H1 (cell line): ENCODE measurements around the gene NIT2. TPM values are rescaled to one million over a fixed set of nuclear protein-coding genes. Genes with fewer than 3 reads are reported as not detected.

Experiments used
- CTCF ChIA-PET: fragments of 300-600 bp; sonication (Branson Sonifier 250); formaldehyde crosslinking; loops from one replicate; lab custom pipeline; 2021; ENCODE audit not compliant: partially characterized antibody; lab: Charles Lee
- POLR2A ChIA-PET: fragments of 300-600 bp; sonication (Branson Sonifier 250); formaldehyde crosslinking; loops from one replicate; lab custom pipeline; 2021; ENCODE audit warnings: inconsistent platforms; ENCODE audit not compliant: partially characterized antibody; lab: Charles Lee
- DNase-seq, 2 experiments: peaks; one replicate each; pipeline versions ENCODE4 v3.0.0 to v3.0.0-alpha.2; 2010 to 2022; ENCODE audit warnings: low spot score in 2 of 2, low read depth in 1 of 2, mixed read lengths in 1 of 2
- FAIRE-seq: peaks from 2 replicates; lab custom pipeline; 2011; peaks lifted over from hg19 to GRCh38; lab: Jason Lieb, UNC
- H2AFZ ChIP-seq: 2 replicates; pipeline ENCODE4 v1.8.1; 2012; ENCODE audit warnings: low read length, inconsistent platforms
- H2AK5ac ChIP-seq: 2 replicates; pipeline ENCODE4 v1.6.1; 2013; ENCODE audit warnings: low read depth, low read length
- H2BK120ac ChIP-seq: replicated peaks from 2 replicates; pipeline ENCODE3; 2013; ENCODE audit warnings: low read depth, low read length, inconsistent platforms
- H2BK12ac ChIP-seq: 2 replicates; pipeline ENCODE4 v1.6.1; 2013; ENCODE audit warnings: low read depth, low read length
- H2BK15ac ChIP-seq: 2 replicates; pipeline ENCODE4 v1.6.1; 2013; ENCODE audit warnings: low read length
- H2BK20ac ChIP-seq: 2 replicates; pipeline ENCODE4 v1.6.1; 2013; ENCODE audit warnings: low read length
- H2BK5ac ChIP-seq: 2 replicates; pipeline ENCODE4 v1.6.1; 2013; ENCODE audit warnings: low read depth, low read length
- H3K14ac ChIP-seq: 2 replicates; pipeline ENCODE4 v1.6.1; 2013; ENCODE audit warnings: inconsistent platforms; ENCODE audit not compliant: insufficient read length
- H3K18ac ChIP-seq: 2 replicates; pipeline ENCODE4 v1.6.1; 2013; ENCODE audit warnings: low read length; ENCODE audit errors: extremely low read depth
- H3K23ac ChIP-seq: 2 replicates; pipeline ENCODE4 v1.6.1; 2013; ENCODE audit warnings: inconsistent platforms; ENCODE audit not compliant: insufficient read length
- H3K23me2 ChIP-seq: 2 replicates; pipeline ENCODE4 v1.6.1; 2013; ENCODE audit warnings: low read depth, low read length
- H3K27ac ChIP-seq: 2 replicates; pipeline ENCODE4 v1.6.1; 2011; ENCODE audit warnings: low read depth, low read length, inconsistent platforms
- H3K27me3 ChIP-seq, 4 experiments: replicated peaks in 1 of 4; 1 replicate in 1 of 4; 2 replicates in 3 of 4; pipeline versions ENCODE4 v1.6.1 to v1.8.1; 2011 to 2013; ENCODE audit warnings: low read length in 3 of 4, mild to moderate bottlenecking in 3 of 4, inconsistent platforms in 2 of 4, mixed read lengths in 2 of 4, moderate library complexity in 1 of 4; ENCODE audit not compliant: control insufficient read depth in 3 of 4, insufficient read depth in 3 of 4; ENCODE audit errors: extremely low read depth in 1 of 4
- H3K36me3 ChIP-seq, 4 experiments: 2 replicates each; pipeline versions ENCODE4 v1.6.1 to v1.8.1; 2011 to 2013; ENCODE audit warnings: mild to moderate bottlenecking in 4 of 4, low read length in 3 of 4, moderate library complexity in 2 of 4, control low read depth in 1 of 4, inconsistent platforms in 1 of 4; ENCODE audit not compliant: insufficient read depth in 4 of 4, control insufficient read depth in 2 of 4
- H3K4ac ChIP-seq: replicated peaks from 2 replicates; pipeline ENCODE3; 2013; ENCODE audit warnings: low read length, low read depth, mixed read lengths, inconsistent platforms; ENCODE audit not compliant: insufficient read length
- H3K4me1 ChIP-seq, 4 experiments: replicated peaks in 1 of 4; 1 replicate in 1 of 4; 2 replicates in 3 of 4; pipeline versions ENCODE4 v1.6.1 to v1.8.1; 2011 to 2013; ENCODE audit warnings: low read length in 3 of 4, inconsistent platforms in 2 of 4, mixed read lengths in 1 of 4; ENCODE audit not compliant: insufficient read depth in 4 of 4, control insufficient read depth in 3 of 4
- H3K4me2 ChIP-seq, 2 experiments: 2 replicates each; pipeline versions ENCODE4 v1.6.1 to v1.8.1; 2011 to 2013; ENCODE audit warnings: low read depth in 2 of 2, low read length in 2 of 2, control low read depth in 1 of 2, inconsistent platforms in 1 of 2, mild to moderate bottlenecking in 1 of 2; ENCODE audit not compliant: insufficient read depth in 1 of 2
- H3K4me3 ChIP-seq, 4 experiments: fragments of 200-600, 300-600 bp in 1 of 4; sonication (generic), shearing (Covaris generic), sonication (Bioruptor Twin) in 1 of 4; 2 replicates each; pipeline versions ENCODE4 v1.5.1 to v1.8.1; 2011 to 2016; ENCODE audit warnings: low read length in 4 of 4, low read depth in 3 of 4, control low read depth in 2 of 4, inconsistent platforms in 2 of 4, mild to moderate bottlenecking in 2 of 4, mixed read lengths in 1 of 4, moderate library complexity in 1 of 4; ENCODE audit not compliant: insufficient read depth in 2 of 4; ENCODE audit errors: extremely low read depth in 1 of 4
- H3K56ac ChIP-seq: replicated peaks from 2 replicates; pipeline ENCODE3; 2013; ENCODE audit warnings: low read depth, mild to moderate bottlenecking, mixed read lengths, low read length, inconsistent platforms; ENCODE audit not compliant: insufficient read length
- H3K79me1 ChIP-seq: 2 replicates; pipeline ENCODE4 v1.6.1; 2013; ENCODE audit warnings: low read depth, low read length, control low read depth
- H3K79me2 ChIP-seq, 2 experiments: 2 replicates each; pipeline versions ENCODE4 v1.6.1 to v1.8.1; 2012 to 2013; ENCODE audit warnings: low read length in 2 of 2, mild to moderate bottlenecking in 2 of 2, inconsistent platforms in 1 of 2; ENCODE audit not compliant: insufficient read depth in 2 of 2, control insufficient read depth in 1 of 2
- H3K9ac ChIP-seq, 4 experiments: replicated peaks in 1 of 4; 1 replicate in 1 of 4; 2 replicates in 3 of 4; pipeline versions ENCODE4 v1.6.1 to v1.8.1; 2011 to 2013; ENCODE audit warnings: low read depth in 3 of 4, low read length in 3 of 4, control low read depth in 2 of 4, mild to moderate bottlenecking in 2 of 4, moderate library complexity in 2 of 4, inconsistent platforms in 1 of 4; ENCODE audit errors: extremely low read depth in 1 of 4
- H3K9me3 ChIP-seq, 2 experiments: 2 replicates each; pipeline versions ENCODE4 v1.6.1 to v1.8.1; 2012 to 2013; ENCODE audit warnings: mild to moderate bottlenecking in 2 of 2, moderate library complexity in 2 of 2, control low read depth in 1 of 2, inconsistent platforms in 1 of 2, low read depth in 1 of 2, low read length in 1 of 2, mixed read lengths in 1 of 2; ENCODE audit not compliant: insufficient read depth in 2 of 2
- H4K20me1 ChIP-seq, 2 experiments: replicated peaks in 1 of 2; 2 replicates each; pipeline versions ENCODE3 to v1.8.1; 2011 to 2013; ENCODE audit warnings: inconsistent platforms in 2 of 2, low read length in 2 of 2, mild to moderate bottlenecking in 1 of 2; ENCODE audit not compliant: insufficient read depth in 2 of 2, control insufficient read depth in 1 of 2
- H4K5ac ChIP-seq: 2 replicates; pipeline ENCODE4 v1.6.1; 2013; ENCODE audit warnings: low read length, low read depth, mixed read lengths, inconsistent platforms; ENCODE audit not compliant: insufficient read length
- H4K8ac ChIP-seq: 2 replicates; pipeline ENCODE4 v1.8.0; 2013; ENCODE audit warnings: mild to moderate bottlenecking, moderate library complexity, low read length, inconsistent platforms; ENCODE audit not compliant: insufficient read depth; ENCODE audit errors: extremely low read depth
- H4K91ac ChIP-seq: replicated peaks from 2 replicates; pipeline ENCODE3; 2013; ENCODE audit warnings: low read length, mixed read lengths, inconsistent platforms; ENCODE audit not compliant: insufficient read length
- BRCA1 ChIP-seq: IDR thresholded peaks from 2 replicates; pipeline ENCODE4 v1.6.1; 2012; ENCODE audit warnings: low read depth, low read length, improper control_type of control experiment
- POLR2AphosphoS5 ChIP-seq: IDR thresholded peaks from 2 replicates; pipeline ENCODE4 v1.6.1; 2011; ENCODE audit warnings: low read depth, low read length
- WGBS, 2 experiments: shearing (Covaris generic) in 1 of 2; methylation state at CpG; one replicate each; pipeline versions ENCODE4 v1.1.6 to v1.1.7; 2013 to 2015; ENCODE audit warnings: low lambda C conversion rate in 2 of 2, mixed read lengths in 2 of 2, inconsistent platforms in 1 of 2, low coverage in 1 of 2, missing lambda C conversion rate in 1 of 2; ENCODE audit not compliant: insufficient replicate concordance in 2 of 2, insufficient coverage in 1 of 2, insufficient read length in 1 of 2; ENCODE audit errors: extremely low coverage in 1 of 2, missing lambda C conversion rate in 1 of 2; 5-methylcytosine and 5-hydroxymethylcytosine counted together
- polyA plus RNA-seq, 7 experiments: library from polyadenylated mRNA; depleted of rRNA in 3 of 7; stranded (reverse) in 5 of 7; unstranded in 2 of 7; fragments of >200 nt in 5 of 7; fragments of 200-250 nt in 2 of 7; gene quantifications; 1 replicate in 5 of 7; 2 replicates in 1 of 7; 4 replicates in 1 of 7; pipeline versions ENCODE4 v1.2.1 to v1.2.3, GENCODE V29; 2011 to 2013; ENCODE audit warnings: missing spikeins in 2 of 7, mixed read lengths in 2 of 7
- total RNA-seq: library from RNA; stranded (reverse); fragmentation: NEBNext Ultra II Directional; extraction: Animal tissue kit (Norgen Biotek cat#: 25700); gene quantifications from 2 replicates; pipeline ENCODE4 v1.2.1, GENCODE V29; 2021

NIT2 gene
- total and polyA plus RNA-seq, 2 of the 8 experiments (the other 6 are each of a cell fraction or from before 2014, with no cell fraction given) = 15.2 to 25.3 TPM

- Histone ChIP-seq H2BK5ac (no peak overlapping the region), H3K4ac (no peak overlapping the region), H4K8ac (no peak overlapping the region), H3K4me3 (no peak overlapping the region), H3K36me3 (no peaks in the 10 kb centered on the region), H3K4me1 (peaks cover 0 to 3% (median under 1%) of the 10 kb centered on the region in 4 experiments; a peak in 2 of 7 replicates), H4K91ac (no peak overlapping the region), H3K23me2 (peaks cover 9% of the 10 kb centered on the region), H2BK20ac (no peak overlapping the region), H3K27me3 (no peaks in the 10 kb centered on the region), H3K9ac (no peak overlapping the region), H2AK5ac (no peak overlapping the region)
- CTCF ChIA-PET = no interaction called here
- no peak for DNase-seq
- no peak for TF ChIP-seq POLR2AphosphoS5
- no peak for TF ChIP-seq BRCA1
- TF ChIP-seq, all 59 proteins: peak for 0
- Histone ChIP-seq H2BK15ac (no peak overlapping the region), H3K4me2 (no peak overlapping the region), H4K20me1 (peaks cover 14 to 18% of the 10 kb centered on the region in 2 experiments), H3K79me1 (no peaks in the 10 kb centered on the region), H3K14ac (no peak overlapping the region), H2BK120ac (no peak overlapping the region), H2AFZ (no peak overlapping the region), H3K18ac (no peak overlapping the region), H3K27ac (no peak overlapping the region), H3K79me2 (peaks cover 21 to 94% of the 10 kb centered on the region in 2 experiments), H3K56ac (no peak overlapping the region), H4K5ac (no peak overlapping the region), H3K23ac (no peak overlapping the region), H2BK12ac (no peak overlapping the region), H3K9me3 (no peaks in the 10 kb centered on the region)
- POLR2A ChIA-PET = no interaction called here
- FAIRE-seq = no peak
- 85% methylated on average over 2 of the region's 2 CpGs; no CpG with 5 or more reads in 1 of the 2 experiments for WGBS, 2 experiments
Measured at GRCh38 chr3:100395679-100396431, 61.3 kb downstream of the NIT2 start.
